Natural killer cell (primary cell): ENCODE data around the gene GRM4. TPM values are rescaled to one million over a fixed set of nuclear protein-coding genes. Genes with fewer than 3 reads are reported as not detected.

ENCODE experiments used
- ATAC-seq, 3 donors: fragments of 150-1000 bp in 2 of 3; fragments of 200-7000 bp in 1 of 3; cut with Tn5 transposase; 1 replicate in 1 of 3; 2 replicates in 2 of 3; pipeline ENCODE4 v1.10.0; 2021; ENCODE audit warnings: mild to moderate bottlenecking in 2 of 3, moderate library complexity in 2 of 3
- DNase-seq, 2 donors: peaks; one replicate each; pipeline versions ENCODE4 v3.0.0 to v3.0.0-alpha.2; 2013 to 2021; ENCODE audit warnings: mixed read lengths in 1 of 2
- H3K27ac ChIP-seq: one replicate; pipeline ENCODE4 v1.5.1; 2013; ENCODE audit warnings: mild to moderate bottlenecking, low read length
- H3K27me3 ChIP-seq: one replicate; pipeline ENCODE4 v1.6.1; 2013; ENCODE audit warnings: low read length; ENCODE audit not compliant: control insufficient read depth, insufficient read depth
- H3K36me3 ChIP-seq: one replicate; pipeline ENCODE4 v1.6.1; 2013; ENCODE audit warnings: low read length; ENCODE audit not compliant: control insufficient read depth, insufficient read depth
- H3K4me1 ChIP-seq: one replicate; pipeline ENCODE4 v1.6.1; 2013; ENCODE audit warnings: low read length; ENCODE audit not compliant: control insufficient read depth, insufficient read depth
- H3K4me3 ChIP-seq: one replicate; pipeline ENCODE4 v1.5.1; 2013; ENCODE audit warnings: low read length
- H3K9me3 ChIP-seq: one replicate; pipeline ENCODE4 v1.6.1; 2013; ENCODE audit warnings: low read length; ENCODE audit not compliant: control insufficient read depth, insufficient read depth
- H3K27ac Mint-ChIP-seq, 2 donors: one replicate each; pipeline ENCODE4 v1.8.0; 2022; ENCODE audit warnings: mild to moderate bottlenecking in 2 of 2, mixed read lengths in 2 of 2, moderate library complexity in 1 of 2
- H3K27me3 Mint-ChIP-seq, 2 donors: one replicate each; pipeline ENCODE4 v1.8.0; 2022; ENCODE audit warnings: low read depth in 2 of 2, mixed read lengths in 2 of 2
- H3K36me3 Mint-ChIP-seq: one replicate; pipeline ENCODE4 v1.8.0; 2022; ENCODE audit warnings: mixed read lengths
- H3K4me1 Mint-ChIP-seq, 2 donors: one replicate each; pipeline ENCODE4 v1.8.0; 2022; ENCODE audit warnings: mixed read lengths in 2 of 2
- H3K4me3 Mint-ChIP-seq: one replicate; pipeline ENCODE4 v1.8.0; 2022; ENCODE audit warnings: mild to moderate bottlenecking, moderate library complexity, mixed read lengths
- H3K9me3 Mint-ChIP-seq, 2 donors: one replicate each; pipeline ENCODE4 v1.8.0; 2022; ENCODE audit warnings: mixed read lengths in 2 of 2
- CTCF ChIP-seq: fragments of 200-600 bp; IDR thresholded peaks from one replicate; pipeline ENCODE4 v1.8.0; 2022; ENCODE audit warnings: antibody characterized with exemption
- WGBS: methylation state at CpG from one replicate; pipeline ENCODE4 v1.1.7; 2013; ENCODE audit warnings: missing lambda C conversion rate; ENCODE audit not compliant: insufficient coverage; 5-methylcytosine and 5-hydroxymethylcytosine counted together
- intact Hi-C: fragments of 100-400 bp; cut with micrococcal nuclease; formaldehyde crosslinking; loops from one replicate; pipeline ENCODE4 v1.14.2; 2022
- total RNA-seq, 4 donors: library from RNA; stranded (reverse); fragments of 120-200 nt in 1 of 4; gene quantifications; one replicate each; pipeline versions ENCODE4 v1.2.3 to v1.2.4, GENCODE V29; 2013 to 2022

Gene GRM4
- total RNA-seq, 3 donors from 2014 or later (not counting 1 experiment from before 2014, with no cell fraction given): not detected

DNA sequence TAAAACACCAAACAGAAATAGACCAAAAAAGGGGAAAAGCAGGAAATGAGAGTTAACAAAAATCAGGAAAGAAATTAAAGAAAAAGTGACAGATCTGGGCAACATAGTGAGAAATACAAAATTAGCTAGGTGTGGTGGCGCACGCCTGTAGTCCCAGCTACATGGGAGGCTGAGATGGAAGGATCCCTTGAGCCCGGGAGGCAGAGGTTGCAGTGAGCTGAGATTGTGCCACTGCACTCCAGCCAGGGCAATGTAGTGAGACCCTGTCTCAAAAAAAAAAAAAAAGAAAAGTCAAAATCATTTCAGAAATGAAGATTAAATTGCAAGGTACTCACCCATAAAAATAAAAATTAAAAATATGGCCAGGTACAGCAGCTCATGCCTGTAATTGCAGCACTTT lies 13.0 kb upstream of the GRM4 start:
- intact Hi-C loops: no loop called here
- ATAC-seq: no peak
- peaks cover 9% of the 10 kb centered on the region for H3K9me3 ChIP-seq
- whole genome bisulfite sequencing: 95% methylated on average over 3 of the region's 3 CpGs
- peaks cover 15% of the 10 kb centered on the region for H3K4me1 ChIP-seq
- peaks cover 13% of the 10 kb centered on the region for H3K27me3 ChIP-seq
- peaks cover 0 to 5% of the 10 kb centered on the region in 2 donors for H3K4me1 Mint-ChIP-seq
- no peaks in the 10 kb centered on the region for H3K9me3 Mint-ChIP-seq
- no peaks in the 10 kb centered on the region for H3K36me3 ChIP-seq
- TF ChIP-seq CTCF: no peak
- no peak for DNase-seq
- H3K27me3 Mint-ChIP-seq: peaks cover 35 to 44% of the 10 kb centered on the region in 2 donors
- H3K4me3 ChIP-seq: no peak overlapping the region
- no peak overlapping the region for H3K27ac ChIP-seq
- no peaks in the 10 kb centered on the region for H3K36me3 Mint-ChIP-seq
- no peak overlapping the region for H3K27ac Mint-ChIP-seq
- no peak overlapping the region for H3K4me3 Mint-ChIP-seq

GRCh38 chr6:34157851-34158250 lies 12.0 kb upstream of the GRM4 start:
- Mint-ChIP-seq H3K27ac (no peak overlapping the region), H3K27me3 (peaks cover 42 to 52% of the 10 kb centered on the region in 2 donors), H3K4me1 (peaks cover 0 to 3% of the 10 kb centered on the region in 2 donors), H3K4me3 (no peak overlapping the region), H3K9me3 (no peaks in the 10 kb centered on the region), H3K36me3 (no peaks in the 10 kb centered on the region)
- no peaks in the 10 kb centered on the region for H3K36me3 ChIP-seq
- DNase-seq: no peak
- H3K27me3 ChIP-seq: peaks cover 11% of the 10 kb centered on the region
- TF ChIP-seq CTCF: no peak
- ATAC-seq: no peak
- H3K27ac ChIP-seq: no peak overlapping the region
- intact Hi-C loops: no loop called here
- peaks cover 9% of the 10 kb centered on the region for H3K9me3 ChIP-seq
- no peak overlapping the region for H3K4me3 ChIP-seq
- H3K4me1 ChIP-seq: peaks cover 11% of the 10 kb centered on the region
- WGBS: 66% methylated on average over 3 of the region's 6 CpGs

DNA sequence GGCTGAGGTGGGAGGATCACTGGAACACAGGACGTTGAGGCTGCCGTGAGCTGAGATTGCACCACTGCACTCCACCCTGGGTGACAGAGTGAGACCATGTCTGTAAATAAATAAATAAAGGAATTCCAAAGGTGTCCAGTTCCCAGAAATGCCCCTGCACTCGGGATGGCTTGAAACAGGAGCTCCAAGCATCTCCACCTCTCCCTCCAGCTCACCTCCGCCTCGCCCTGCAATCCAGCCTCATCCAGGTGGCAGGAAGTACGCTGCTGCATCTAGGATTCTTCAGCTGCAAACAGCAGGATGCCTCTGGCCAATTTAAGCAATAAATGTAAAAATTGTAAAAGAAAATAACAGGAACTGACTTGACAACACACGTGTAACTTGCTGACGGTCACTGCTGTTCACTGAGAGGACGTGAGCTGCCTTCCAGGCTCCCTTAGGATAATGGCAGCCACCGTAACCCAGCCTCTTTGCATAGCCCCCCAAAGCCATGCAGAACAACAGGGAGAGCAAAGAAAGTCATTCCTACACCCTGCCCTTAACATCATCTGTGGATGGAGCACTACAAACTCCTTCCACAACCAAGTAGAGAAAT lies 11.4 kb upstream of the GRM4 start:
- DNase-seq: no peak
- H3K4me3 ChIP-seq: no peak overlapping the region
- peaks cover 11% of the 10 kb centered on the region for H3K4me1 ChIP-seq
- peaks cover 9% of the 10 kb centered on the region for H3K9me3 ChIP-seq
- no peaks in the 10 kb centered on the region for H3K36me3 Mint-ChIP-seq
- H3K4me1 Mint-ChIP-seq: peaks cover 0 to 3% of the 10 kb centered on the region in 2 donors
- ATAC-seq: no peak
- no peaks in the 10 kb centered on the region for H3K36me3 ChIP-seq
- H3K9me3 Mint-ChIP-seq: no peaks in the 10 kb centered on the region
- WGBS: 71% methylated on average over 10 of the region's 10 CpGs
- no peak overlapping the region for H3K4me3 Mint-ChIP-seq
- peaks cover 11% of the 10 kb centered on the region for H3K27me3 ChIP-seq
- intact Hi-C loops: no loop called here
- H3K27me3 Mint-ChIP-seq: peaks cover 44 to 54% of the 10 kb centered on the region in 2 donors
- H3K27ac ChIP-seq: no peak overlapping the region
- TF ChIP-seq CTCF: no peak
- H3K27ac Mint-ChIP-seq: no peak overlapping the region
